Epidermal melanocyte (primary cell): ENCODE data around the gene SPEF1.

Source experiments
- DNase-seq: peaks from one replicate; pipeline ENCODE4 v3.0.0; 2011; ENCODE audit warnings: low spot score; ENCODE audit not compliant: insufficient read length

Gene SPEF1

GRCh38 chr20:3732327-3733118 is 48.7 kb downstream of the SPEF1 start, which contains the start of gene HSPA12B:
Gene HSPA12B (plus strand): TSS chr20:3732685. CDS start chr20:3738675, 5,990 bp downstream.
- peak; percentile 15 for DNase-seq

GRCh38 chr20:3731944-3732326 is 49.3 kb downstream of the SPEF1 start:
- no peak for DNase-seq

GRCh38 chr20:3730803-3731672 is 50.2 kb downstream of the SPEF1 start:
- DNase-seq: peak; percentile 11

- no peak for DNase-seq
Measured at GRCh38 chr20:3729811-3730540, 51.3 kb downstream of the SPEF1 start.

- no peak for DNase-seq
Measured at GRCh38 chr20:3729378-3729777, 51.9 kb downstream of the SPEF1 start.

GRCh38 chr20:3728876-3729275 is 52.4 kb downstream of the SPEF1 start:
- peak; percentile 13 for DNase-seq

- no peak for DNase-seq
Measured at GRCh38 chr20:3728354-3728753, 52.9 kb downstream of the SPEF1 start.
